ENCODE data around the gene ZSCAN22. TPM values are rescaled to one million over a fixed set of nuclear protein-coding genes. Genes with fewer than 3 reads are reported as not detected.

ZSCAN22 gene
- total RNA-seq, 2 donors from 2014 or later: 2.7 to 4.1 TPM

DNA sequence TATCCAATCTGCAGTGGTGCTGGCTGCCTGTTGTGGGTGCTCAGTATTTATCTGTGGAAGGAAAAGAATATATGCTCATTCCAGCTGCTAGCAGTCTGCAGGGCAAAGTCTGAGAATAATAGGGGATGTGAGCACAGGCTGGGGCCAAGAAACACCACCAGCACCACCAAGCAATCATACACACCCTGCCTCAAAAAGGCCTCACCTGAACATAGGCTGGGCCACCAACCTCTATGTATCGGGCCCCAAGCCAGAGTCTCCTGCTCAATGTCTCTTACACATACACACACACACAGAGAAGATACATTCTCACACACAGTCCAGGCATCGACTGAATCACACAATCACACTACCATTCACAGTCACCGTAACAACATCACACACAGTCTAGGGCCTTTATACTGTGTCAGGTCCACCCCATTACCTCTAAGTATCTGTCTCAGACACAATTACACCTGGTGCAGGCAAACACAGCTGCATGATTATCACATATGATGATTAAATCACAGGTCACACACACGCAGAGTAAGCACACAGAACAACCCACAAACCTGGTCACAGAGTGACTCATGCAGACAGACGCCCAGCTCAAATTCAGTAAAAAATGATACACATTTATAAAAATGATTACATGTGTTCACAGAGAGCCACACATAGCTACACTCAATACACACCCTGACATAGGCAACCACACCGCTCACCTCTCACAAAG lies 1.3 kb upstream of the ZSCAN22 start:
- no peak for TF ChIP-seq POLR2AphosphoS5 (IDR thresholded peaks at IDR 0.05)
- TF ChIP-seq, protein P1, sequence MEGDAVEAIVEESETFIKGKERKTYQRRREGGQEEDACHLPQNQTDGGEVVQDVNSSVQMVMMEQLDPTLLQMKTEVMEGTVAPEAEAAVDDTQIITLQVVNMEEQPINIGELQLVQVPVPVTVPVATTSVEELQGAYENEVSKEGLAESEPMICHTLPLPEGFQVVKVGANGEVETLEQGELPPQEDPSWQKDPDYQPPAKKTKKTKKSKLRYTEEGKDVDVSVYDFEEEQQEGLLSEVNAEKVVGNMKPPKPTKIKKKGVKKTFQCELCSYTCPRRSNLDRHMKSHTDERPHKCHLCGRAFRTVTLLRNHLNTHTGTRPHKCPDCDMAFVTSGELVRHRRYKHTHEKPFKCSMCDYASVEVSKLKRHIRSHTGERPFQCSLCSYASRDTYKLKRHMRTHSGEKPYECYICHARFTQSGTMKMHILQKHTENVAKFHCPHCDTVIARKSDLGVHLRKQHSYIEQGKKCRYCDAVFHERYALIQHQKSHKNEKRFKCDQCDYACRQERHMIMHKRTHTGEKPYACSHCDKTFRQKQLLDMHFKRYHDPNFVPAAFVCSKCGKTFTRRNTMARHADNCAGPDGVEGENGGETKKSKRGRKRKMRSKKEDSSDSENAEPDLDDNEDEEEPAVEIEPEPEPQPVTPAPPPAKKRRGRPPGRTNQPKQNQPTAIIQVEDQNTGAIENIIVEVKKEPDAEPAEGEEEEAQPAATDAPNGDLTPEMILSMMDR (IDR thresholded peaks at IDR 0.05): no peak
- no peak for TF ChIP-seq POLR2A (IDR thresholded peaks at IDR 0.05)

DNA sequence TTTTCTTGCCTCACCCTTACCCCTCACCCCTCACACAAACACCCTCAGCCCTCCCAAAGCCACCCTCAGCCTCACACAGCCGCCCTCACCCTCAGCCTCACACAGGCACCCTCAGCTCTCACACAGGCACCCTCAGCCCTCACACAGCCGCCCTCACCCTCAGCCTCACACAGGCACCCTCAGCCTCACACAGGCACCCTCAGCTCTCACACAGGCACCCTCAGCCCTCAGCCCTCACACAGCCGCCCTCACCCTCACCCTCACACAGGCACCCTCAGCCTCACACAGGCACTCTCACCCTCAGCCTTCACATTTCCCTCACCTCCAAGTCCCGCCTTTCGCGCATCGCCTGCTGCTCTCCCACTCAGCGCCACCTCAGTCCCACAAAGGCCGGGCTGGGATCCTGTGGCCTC lies 287 bp upstream of the ZSCAN22 start:
- intact Hi-C loops (cut with DNase I): loop anchor here (2.0 to 5.0 kb wide), 2 partner anchors 36 to 54 kb away; partner anchors contain the start of genes ZNF497 and ZNF837
- H3K4me3 ChIP-seq: peak overlapping the region; percentile 66 to 67
- H3K4me1 ChIP-seq (replicated peaks): no peaks in the 10 kb centered on the region
- under 1% methylated on average over 9 of the region's 9 CpGs for WGBS
- peak overlapping the region; percentile 86 to 89 for H3K27ac ChIP-seq
- H3K27me3 ChIP-seq (replicated peaks; ENCODE audit: insufficient read depth): no peaks in the 10 kb centered on the region
- no peak for TF ChIP-seq POLR2AphosphoS5 (IDR thresholded peaks at IDR 0.05)
- TF ChIP-seq POLR2A (IDR thresholded peaks at IDR 0.05): no peak
- TF ChIP-seq, protein P1 (IDR thresholded peaks at IDR 0.05): no peak
- no peak for DNase-seq (ENCODE audit: low spot score)
- H3K36me3 ChIP-seq: no peaks in the 10 kb centered on the region
- no peaks in the 10 kb centered on the region for H3K9me3 ChIP-seq

More for the DNA sequence above, 1.3 kb upstream of the ZSCAN22 start:
- no peak for DNase-seq (ENCODE audit: low spot score)
- H3K9me3 ChIP-seq: no peaks in the 10 kb centered on the region
- H3K27ac ChIP-seq: no peak overlapping the region
- WGBS: 75% methylated on average over 6 of the region's 6 CpGs
- no peaks in the 10 kb centered on the region for H3K36me3 ChIP-seq
- H3K27me3 ChIP-seq (replicated peaks; ENCODE audit: insufficient read depth): no peaks in the 10 kb centered on the region
- intact Hi-C loops (cut with DNase I): loop anchor here (2.0 to 5.0 kb wide), 2 partner anchors 37 to 55 kb away; partner anchors contain the start of genes ZNF497 and ZNF837
- H3K4me1 ChIP-seq (replicated peaks): no peaks in the 10 kb centered on the region
- H3K4me3 ChIP-seq: no peak overlapping the region

DNA sequence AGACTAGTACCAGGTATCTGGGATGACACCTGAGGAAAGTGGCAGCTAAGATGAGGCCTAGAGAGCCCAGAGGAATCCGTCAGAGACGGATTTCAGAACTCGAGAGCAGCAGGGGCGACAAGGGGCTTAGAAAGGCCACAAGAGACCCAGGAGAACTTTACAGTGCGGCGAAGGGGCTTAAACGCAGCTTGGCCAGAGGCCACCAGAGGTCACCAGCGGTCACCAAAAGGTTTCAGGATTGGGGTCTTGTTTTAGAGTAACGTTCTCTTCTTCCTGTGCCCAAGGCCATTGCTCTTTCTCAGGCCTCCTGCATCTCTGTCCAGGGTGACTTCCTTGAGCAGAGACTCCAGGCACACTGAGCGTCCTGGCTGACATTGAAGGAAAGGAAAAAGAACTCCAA lies 2.2 kb downstream of the ZSCAN22 start:
- WGBS: 64% methylated on average over 10 of the region's 10 CpGs
- H3K9me3 ChIP-seq: no peaks in the 10 kb centered on the region
- H3K4me1 ChIP-seq (replicated peaks): no peaks in the 10 kb centered on the region
- intact Hi-C loops (cut with DNase I): loop anchor here (5.0 kb wide), 1 partner anchor 33 kb away; the partner anchor contains the start of gene ZNF497
- H3K4me3 ChIP-seq: no peak overlapping the region
- H3K27me3 ChIP-seq (replicated peaks; ENCODE audit: insufficient read depth): no peaks in the 10 kb centered on the region
- TF ChIP-seq, protein P1 (IDR thresholded peaks at IDR 0.05): no peak
- TF ChIP-seq POLR2AphosphoS5 (IDR thresholded peaks at IDR 0.05) (no peak), POLR2A (IDR thresholded peaks at IDR 0.05) (no peak)
- no peak overlapping the region for H3K27ac ChIP-seq
- no peaks in the 10 kb centered on the region for H3K36me3 ChIP-seq
- DNase-seq (ENCODE audit: low spot score): no peak

DNA sequence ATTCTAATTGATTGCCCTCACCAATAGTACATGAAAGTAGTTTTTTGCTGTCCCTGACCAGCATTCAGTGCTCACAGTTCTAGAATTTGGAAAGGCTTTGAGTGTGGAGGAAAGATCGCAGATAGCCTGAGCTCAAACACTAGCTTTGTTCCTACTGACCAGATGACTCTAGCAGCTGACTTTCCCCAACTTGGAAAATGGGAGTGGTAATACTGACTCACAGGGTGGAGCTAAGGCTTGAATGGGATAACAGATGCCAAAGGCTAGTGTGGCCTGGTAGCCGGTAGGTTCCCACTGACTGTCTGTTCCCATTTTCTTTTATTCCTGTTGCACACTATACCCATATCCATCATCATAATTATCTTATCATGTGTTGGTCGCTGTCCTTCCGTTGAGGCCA lies 3.7 kb downstream of the ZSCAN22 start:
- no peaks in the 10 kb centered on the region for H3K27me3 ChIP-seq (replicated peaks; ENCODE audit: insufficient read depth)
- H3K9me3 ChIP-seq: no peaks in the 10 kb centered on the region
- H3K27ac ChIP-seq: no peak overlapping the region
- 71% methylated on average over 4 of the region's 4 CpGs for WGBS
- H3K36me3 ChIP-seq: no peaks in the 10 kb centered on the region
- intact Hi-C loops (cut with DNase I): no loop called here
- TF ChIP-seq, protein P1 (IDR thresholded peaks at IDR 0.05): no peak
- TF ChIP-seq POLR2AphosphoS5 (IDR thresholded peaks at IDR 0.05) (no peak), POLR2A (IDR thresholded peaks at IDR 0.05) (no peak)
- no peak overlapping the region for H3K4me3 ChIP-seq
- no peak for DNase-seq (ENCODE audit: low spot score)
- H3K4me1 ChIP-seq (replicated peaks): no peaks in the 10 kb centered on the region

DNA sequence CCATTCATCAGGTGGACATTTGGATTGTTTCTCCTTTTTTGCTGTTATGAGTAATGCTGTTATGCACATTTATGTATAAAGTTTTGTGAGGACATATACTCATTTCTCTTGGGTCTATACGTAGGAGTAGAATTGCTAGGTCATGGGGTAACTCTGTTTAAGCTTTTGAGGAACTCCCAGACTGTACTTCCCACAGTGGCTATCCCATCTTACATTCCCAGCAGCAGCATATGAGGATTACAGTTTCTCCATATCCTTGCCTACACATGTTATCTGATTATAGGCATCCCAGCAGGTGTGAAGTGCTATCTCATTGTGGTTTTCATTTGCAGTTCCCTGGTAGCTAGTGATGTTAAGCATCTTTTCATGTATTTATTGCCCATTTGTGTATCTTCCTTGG lies 5.9 kb downstream of the ZSCAN22 start:
- intact Hi-C loops (cut with DNase I): no loop called here

More for the DNA sequence above, 5.9 kb downstream of the ZSCAN22 start:
- Histone ChIP-seq H3K9me3 (no peaks in the 10 kb centered on the region), H3K27ac (no peak overlapping the region), H3K36me3 (no peaks in the 10 kb centered on the region), H3K4me1 (replicated peaks) (no peaks in the 10 kb centered on the region), H3K27me3 (replicated peaks; ENCODE audit: insufficient read depth) (no peaks in the 10 kb centered on the region), H3K4me3 (no peak overlapping the region)
- 100% methylated on average over 1 of the region's 1 CpG for WGBS
- TF ChIP-seq POLR2AphosphoS5 (IDR thresholded peaks at IDR 0.05): no peak
- TF ChIP-seq, protein P1 (IDR thresholded peaks at IDR 0.05): no peak
- no peak for TF ChIP-seq POLR2A (IDR thresholded peaks at IDR 0.05)
- no peak for DNase-seq (ENCODE audit: low spot score)
